Myometrial cell (primary cell): ENCODE measurements around the gene DNAJC21. TPM values are rescaled to one million over a fixed set of nuclear protein-coding genes. Genes with fewer than 3 reads are reported as not detected.

Experiments
- total RNA-seq: library from RNA; depleted of rRNA; stranded (reverse); fragments of >200 nt; gene quantifications from 2 replicates; pipeline ENCODE4 v1.2.3, GENCODE V29; 2015

DNAJC21 gene
- total RNA-seq: 19.5 and 21.0 TPM in 2 replicates

GRCh38 chr5:34929134-34929719 is at the start of gene DNAJC21:
TSS of gene DNAJC21 (plus strand) at chr5:34929559. CDS start at chr5:34929820, 261 bp downstream.

DNA sequence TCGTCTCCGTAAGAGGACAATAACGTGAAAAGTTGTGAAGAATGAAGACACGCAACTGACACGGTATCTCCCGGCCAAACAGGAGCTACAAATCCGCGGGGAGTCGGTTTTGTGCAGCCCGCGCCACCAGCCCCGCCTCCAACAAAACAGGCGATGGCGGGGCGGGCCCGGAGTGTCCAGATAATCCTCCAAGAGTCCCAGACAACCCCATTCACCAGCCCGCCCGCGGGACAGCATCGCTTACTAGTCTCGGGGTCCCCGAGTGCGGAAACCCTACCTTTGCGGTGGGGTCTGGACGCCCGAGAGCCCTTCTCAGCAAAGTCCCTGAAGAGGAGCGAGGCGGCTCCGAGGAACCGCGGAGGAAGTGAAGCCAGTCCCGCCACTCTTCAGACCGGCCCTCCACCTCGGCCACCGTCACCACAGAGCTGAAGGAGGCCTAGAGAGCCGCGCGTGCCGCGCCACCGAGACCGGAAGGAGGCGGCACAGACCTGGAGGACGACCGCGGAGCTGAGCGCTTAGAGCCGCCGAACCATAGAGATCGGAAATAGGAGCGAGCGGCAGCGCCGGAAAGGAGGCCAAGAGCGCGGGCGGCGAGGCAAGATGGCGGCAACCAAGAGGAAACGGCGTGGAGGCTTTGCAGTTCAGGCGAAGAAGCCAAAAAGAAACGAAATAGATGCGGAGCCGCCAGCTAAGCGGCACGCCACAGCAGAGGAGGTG is 14.1 kb upstream of the DNAJC21 start, which contains the start of the genes BRIX1 and RAD1:
Gene BRIX1 (plus strand): TSS at position 573 of the 717 bp plus-strand sequence. CDS start 28 bp downstream, at position 601.
Gene RAD1 (minus strand): TSS at position 366 of the 717 bp plus-strand sequence. CDS start 612 bp downstream, outside the sequence.

Other genes with a start within 250 kb of the DNAJC21 start
- not detected in 2 replicates for gene TTC23L, start 90.4 kb upstream of the DNAJC21 start, total RNA-seq
- gene RAD1, start 14.1 kb upstream of the DNAJC21 start, total RNA-seq: 44.0 and 45.6 TPM in 2 replicates
- 43.2 and 49.8 TPM in 2 replicates for gene BRIX1, start 13.8 kb upstream of the DNAJC21 start, total RNA-seq
- gene AGXT2, start 118.4 kb downstream of the DNAJC21 start, total RNA-seq: not detected in 2 replicates